IPS-15b (cell line): ENCODE measurements around the gene TSHZ2.

Source experiments
- H3K27me3 ChIP-seq: one replicate; pipeline ENCODE4 v1.6.1; 2013; ENCODE audit warnings: low read length; ENCODE audit not compliant: control insufficient read depth, insufficient read depth
- H3K36me3 ChIP-seq: one replicate; pipeline ENCODE4 v1.6.1; 2013; ENCODE audit warnings: low read length; ENCODE audit not compliant: control insufficient read depth, insufficient read depth
- H3K4me1 ChIP-seq: one replicate; pipeline ENCODE4 v1.6.1; 2013; ENCODE audit warnings: mild to moderate bottlenecking, low read length; ENCODE audit not compliant: control insufficient read depth, insufficient read depth
- H3K4me3 ChIP-seq: one replicate; pipeline ENCODE4 v1.5.1; 2013; ENCODE audit warnings: low read depth, low read length
- H3K9ac ChIP-seq: one replicate; pipeline ENCODE4 v1.6.1; 2013; ENCODE audit warnings: low read depth, mild to moderate bottlenecking, low read length
- H3K9me3 ChIP-seq: one replicate; pipeline ENCODE4 v1.6.1; 2013; ENCODE audit warnings: mild to moderate bottlenecking, low read length; ENCODE audit not compliant: control insufficient read depth, insufficient read depth

Gene TSHZ2

DNA sequence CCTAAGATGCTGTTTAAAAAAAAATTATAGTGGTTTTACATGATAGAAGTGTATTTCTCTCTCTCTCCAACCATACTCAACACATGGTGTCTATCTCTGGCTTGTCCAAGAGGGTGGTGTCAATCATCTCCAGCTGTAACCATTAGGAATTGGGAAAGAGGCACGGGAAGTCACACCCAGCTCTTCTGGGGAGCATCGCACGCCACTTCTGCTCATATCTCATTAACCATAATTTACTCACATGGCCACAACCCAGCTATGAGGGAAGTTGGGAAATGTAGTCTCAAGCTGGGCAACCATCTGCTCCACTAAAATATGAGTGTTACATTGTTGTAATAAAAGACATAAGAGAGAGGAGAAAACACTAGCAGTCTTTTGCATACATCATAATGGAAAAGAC lies 30.4 kb upstream of the TSHZ2 start:
- Histone ChIP-seq H3K27me3 (no peaks in the 10 kb centered on the region), H3K4me1 (no peaks in the 10 kb centered on the region), H3K9me3 (no peaks in the 10 kb centered on the region), H3K36me3 (no peaks in the 10 kb centered on the region), H3K9ac (no peak overlapping the region), H3K4me3 (no peak overlapping the region)

DNA sequence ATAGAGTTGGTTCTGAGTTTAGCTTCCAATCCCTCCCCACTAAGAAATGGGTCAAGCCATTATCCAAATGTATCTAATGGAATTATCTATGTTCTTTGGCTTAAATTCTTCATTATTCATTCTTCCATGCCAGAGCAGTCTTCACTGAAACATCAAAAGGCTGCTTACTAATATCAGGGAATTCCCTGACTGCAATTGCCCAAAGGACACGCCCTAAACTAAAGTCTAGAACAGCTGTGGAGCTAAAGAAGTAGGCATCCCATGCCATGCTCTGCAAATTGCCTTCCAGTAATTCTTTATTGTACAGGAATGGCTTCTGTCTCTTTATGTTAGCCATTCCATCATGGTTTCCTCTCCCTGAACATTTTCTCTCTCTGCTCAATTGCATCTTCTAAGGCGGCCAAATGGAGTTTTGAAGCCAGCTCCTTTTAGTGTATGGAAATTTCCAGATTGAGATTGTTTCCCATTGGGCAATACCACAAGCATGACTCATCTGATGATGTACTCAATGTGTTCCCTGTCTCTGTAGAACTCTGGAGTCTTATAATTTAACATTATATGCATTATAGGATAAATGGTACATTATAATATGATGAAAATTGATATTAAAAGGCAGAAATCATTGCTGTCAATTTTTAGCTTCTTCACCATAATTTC lies 28.8 kb upstream of the TSHZ2 start:
- H3K9ac ChIP-seq: no peak overlapping the region
- H3K4me3 ChIP-seq: no peak overlapping the region
- no peaks in the 10 kb centered on the region for H3K27me3 ChIP-seq
- H3K4me1 ChIP-seq: no peaks in the 10 kb centered on the region
- H3K36me3 ChIP-seq: no peaks in the 10 kb centered on the region
- H3K9me3 ChIP-seq: no peaks in the 10 kb centered on the region

DNA sequence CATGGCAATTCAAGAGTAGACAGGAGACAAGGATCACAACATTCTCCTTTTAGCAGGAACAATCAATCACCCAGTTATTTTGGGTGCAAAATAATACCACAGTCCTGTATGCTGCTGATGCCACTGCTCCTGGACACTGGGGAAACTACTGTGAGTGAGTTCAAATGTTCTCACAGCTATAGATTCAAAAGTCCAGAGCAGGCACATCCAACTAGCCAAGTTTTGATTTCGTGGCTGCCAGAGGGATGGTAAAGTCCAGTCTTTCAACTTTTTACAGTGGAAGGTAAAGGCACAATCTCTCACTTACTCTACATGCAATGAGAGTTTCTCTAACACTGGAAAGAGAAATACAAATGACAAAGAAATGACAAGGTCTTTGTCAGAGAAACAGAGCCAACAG lies 26.9 kb upstream of the TSHZ2 start:
- Histone ChIP-seq H3K36me3 (no peaks in the 10 kb centered on the region), H3K9me3 (no peaks in the 10 kb centered on the region), H3K4me1 (no peaks in the 10 kb centered on the region), H3K27me3 (no peaks in the 10 kb centered on the region), H3K9ac (no peak overlapping the region), H3K4me3 (no peak overlapping the region)

DNA sequence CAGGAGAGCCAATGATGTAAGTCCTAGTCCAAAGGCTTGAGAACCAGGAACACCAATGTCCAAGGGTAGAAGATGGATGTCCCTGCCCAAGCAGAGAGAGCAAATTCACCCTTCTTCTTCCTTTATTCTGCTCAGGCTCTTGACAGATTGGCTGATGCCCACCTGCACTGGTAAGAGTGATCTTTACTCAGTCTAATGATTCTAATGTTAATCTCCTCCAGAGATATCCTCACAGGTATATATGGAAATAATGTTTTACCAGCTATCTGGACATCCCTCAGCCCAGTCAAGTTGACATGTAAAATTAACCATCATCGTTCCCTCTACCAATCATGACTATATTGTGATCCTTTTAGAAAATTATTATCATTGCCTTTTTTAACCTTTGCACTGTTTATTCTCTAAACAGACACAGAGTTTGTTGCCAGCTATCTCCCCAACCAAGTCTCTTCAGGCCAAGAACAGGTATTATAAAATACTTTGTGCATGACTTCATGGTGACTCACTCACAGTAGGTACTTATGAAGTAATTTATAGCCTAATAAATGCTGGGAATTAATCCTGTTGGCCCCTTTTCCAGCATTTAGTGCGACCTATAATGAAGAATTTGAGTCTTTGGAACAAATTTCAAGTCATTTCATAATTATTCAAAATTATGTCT lies 26.2 kb upstream of the TSHZ2 start:
- H3K4me1 ChIP-seq: no peaks in the 10 kb centered on the region
- H3K36me3 ChIP-seq: no peaks in the 10 kb centered on the region
- H3K9ac ChIP-seq: no peak overlapping the region
- no peak overlapping the region for H3K4me3 ChIP-seq
- H3K9me3 ChIP-seq: no peaks in the 10 kb centered on the region
- no peaks in the 10 kb centered on the region for H3K27me3 ChIP-seq

DNA sequence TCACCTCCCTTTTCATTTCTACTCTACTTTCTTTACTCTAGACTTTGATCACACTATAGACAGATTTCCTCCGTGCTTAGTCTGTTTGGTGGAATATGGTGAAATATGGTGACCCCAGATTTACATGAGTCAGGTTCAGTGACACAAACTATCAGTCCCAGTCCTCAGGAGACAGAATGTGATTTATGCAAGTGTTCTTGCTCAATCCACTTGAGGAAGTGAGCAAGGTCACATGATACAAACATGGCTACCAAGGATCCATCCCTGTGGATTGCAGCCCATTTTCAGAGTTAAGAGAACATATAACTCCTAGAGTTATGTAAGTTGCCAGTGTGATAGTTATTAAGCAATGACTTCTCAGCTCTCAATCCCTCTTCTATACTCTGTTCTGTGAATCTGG lies 23.7 kb upstream of the TSHZ2 start:
- no peaks in the 10 kb centered on the region for H3K36me3 ChIP-seq
- H3K4me3 ChIP-seq: no peak overlapping the region
- no peaks in the 10 kb centered on the region for H3K9me3 ChIP-seq
- H3K9ac ChIP-seq: no peak overlapping the region
- no peaks in the 10 kb centered on the region for H3K27me3 ChIP-seq
- H3K4me1 ChIP-seq: no peaks in the 10 kb centered on the region

DNA sequence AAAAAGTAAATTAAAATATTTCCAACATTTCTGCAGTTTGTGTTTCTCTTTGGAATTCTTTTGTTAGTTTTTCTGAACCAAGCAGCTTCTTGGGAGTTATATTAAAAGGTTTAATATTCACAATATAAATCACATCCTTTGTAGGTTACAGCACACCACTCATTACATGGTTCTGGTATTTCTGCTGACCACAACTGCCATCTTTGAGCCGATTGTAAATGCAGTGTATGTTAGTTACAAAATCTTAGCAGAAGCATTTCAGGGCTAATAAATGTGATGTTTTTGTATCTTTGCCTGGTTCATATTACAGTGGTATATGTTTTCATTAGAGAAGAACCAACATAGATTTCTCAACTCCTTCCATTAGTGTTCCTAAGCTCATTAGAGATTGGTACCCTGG lies 19.1 kb upstream of the TSHZ2 start:
- Histone ChIP-seq H3K9me3 (no peaks in the 10 kb centered on the region), H3K4me3 (no peak overlapping the region), H3K36me3 (no peaks in the 10 kb centered on the region), H3K4me1 (no peaks in the 10 kb centered on the region), H3K27me3 (no peaks in the 10 kb centered on the region), H3K9ac (no peak overlapping the region)

DNA sequence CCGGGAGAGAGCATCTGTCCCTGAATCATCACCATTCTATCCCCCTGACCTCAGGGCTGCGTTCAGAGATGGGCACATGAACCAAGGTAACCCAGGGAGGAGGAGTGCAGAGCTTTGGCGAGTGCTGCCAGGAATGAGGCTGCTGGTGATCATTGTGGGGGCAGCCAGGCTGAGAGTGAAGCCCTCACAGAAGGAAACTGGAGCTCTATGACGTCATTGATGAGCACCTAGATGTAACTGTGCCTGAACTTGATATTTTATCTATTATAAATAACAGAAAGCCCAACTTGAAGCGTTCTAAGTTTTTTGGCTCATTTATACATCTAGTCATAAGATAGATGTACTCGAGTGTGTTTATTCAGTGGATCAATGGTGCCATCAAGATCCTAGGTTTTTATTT lies 17.3 kb upstream of the TSHZ2 start:
- no peak overlapping the region for H3K4me3 ChIP-seq
- no peaks in the 10 kb centered on the region for H3K27me3 ChIP-seq
- no peaks in the 10 kb centered on the region for H3K36me3 ChIP-seq
- no peaks in the 10 kb centered on the region for H3K9me3 ChIP-seq
- no peak overlapping the region for H3K9ac ChIP-seq
- no peaks in the 10 kb centered on the region for H3K4me1 ChIP-seq

DNA sequence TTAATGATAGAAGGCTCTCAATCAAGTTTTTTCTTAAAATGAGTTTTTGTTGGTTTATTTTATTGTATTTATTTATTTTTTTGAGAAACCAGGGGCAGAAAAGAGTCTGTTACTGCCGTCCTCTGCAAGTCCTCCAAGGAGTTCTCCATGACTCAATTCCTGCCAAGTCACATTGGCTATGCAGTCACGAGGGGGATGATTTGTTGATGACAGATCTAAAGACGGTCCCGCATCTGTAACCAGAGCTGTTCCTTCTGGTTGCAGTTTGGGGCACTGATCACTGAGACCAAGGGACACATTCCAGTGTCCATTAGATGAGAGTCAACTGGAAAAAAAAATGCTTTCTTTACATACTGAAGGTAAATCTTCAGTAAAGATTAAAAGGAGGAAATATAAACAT lies 13.9 kb upstream of the TSHZ2 start:
- Histone ChIP-seq H3K27me3 (peaks cover 2% of the 10 kb centered on the region), H3K4me1 (no peaks in the 10 kb centered on the region), H3K9ac (no peak overlapping the region), H3K9me3 (no peaks in the 10 kb centered on the region), H3K36me3 (no peaks in the 10 kb centered on the region), H3K4me3 (no peak overlapping the region)

DNA sequence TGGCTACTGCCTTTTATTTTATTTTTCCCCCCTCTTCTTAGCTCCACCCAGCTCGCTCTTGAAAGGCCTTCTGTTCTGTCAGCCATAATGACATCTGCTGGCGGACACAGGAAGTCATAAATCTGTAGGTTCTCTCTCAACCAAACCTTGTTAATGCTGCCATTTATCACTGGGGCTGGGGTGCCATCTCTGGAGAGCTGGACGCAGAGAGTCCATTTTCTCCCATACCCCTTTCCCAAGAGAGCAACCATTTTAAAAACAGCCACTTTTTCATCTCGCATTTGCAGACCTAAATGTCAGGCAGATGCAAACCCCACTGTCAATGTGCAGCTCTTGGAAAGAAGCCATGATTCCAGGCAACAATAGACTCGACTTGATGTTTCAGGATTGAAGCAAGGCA lies 13.0 kb upstream of the TSHZ2 start:
- no peak overlapping the region for H3K4me3 ChIP-seq
- H3K36me3 ChIP-seq: no peaks in the 10 kb centered on the region
- H3K4me1 ChIP-seq: no peaks in the 10 kb centered on the region
- no peak overlapping the region for H3K9ac ChIP-seq
- peaks cover 2% of the 10 kb centered on the region for H3K27me3 ChIP-seq
- H3K9me3 ChIP-seq: no peaks in the 10 kb centered on the region

DNA sequence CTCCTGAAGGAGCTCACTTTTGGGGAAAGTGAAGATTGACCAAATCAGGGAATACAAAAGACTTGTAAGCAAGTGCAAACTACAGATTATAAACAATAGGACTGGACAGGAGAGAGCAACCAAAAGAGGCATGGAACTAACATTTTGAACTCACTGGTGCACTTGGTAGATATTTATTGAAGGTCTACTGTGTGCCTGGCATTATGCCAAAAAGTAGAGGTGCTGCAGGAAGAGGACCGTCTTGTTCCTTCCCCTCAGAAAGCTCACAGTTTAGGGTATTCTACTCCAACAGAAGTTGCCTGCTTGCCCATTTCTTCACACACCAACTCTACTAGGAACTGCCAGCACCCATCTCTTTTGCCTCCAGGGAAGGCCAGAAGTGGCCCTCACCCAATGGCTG lies 10.0 kb upstream of the TSHZ2 start:
- H3K27me3 ChIP-seq: peaks cover 2% of the 10 kb centered on the region
- no peaks in the 10 kb centered on the region for H3K9me3 ChIP-seq
- no peak overlapping the region for H3K4me3 ChIP-seq
- H3K9ac ChIP-seq: no peak overlapping the region
- no peaks in the 10 kb centered on the region for H3K4me1 ChIP-seq
- no peaks in the 10 kb centered on the region for H3K36me3 ChIP-seq

DNA sequence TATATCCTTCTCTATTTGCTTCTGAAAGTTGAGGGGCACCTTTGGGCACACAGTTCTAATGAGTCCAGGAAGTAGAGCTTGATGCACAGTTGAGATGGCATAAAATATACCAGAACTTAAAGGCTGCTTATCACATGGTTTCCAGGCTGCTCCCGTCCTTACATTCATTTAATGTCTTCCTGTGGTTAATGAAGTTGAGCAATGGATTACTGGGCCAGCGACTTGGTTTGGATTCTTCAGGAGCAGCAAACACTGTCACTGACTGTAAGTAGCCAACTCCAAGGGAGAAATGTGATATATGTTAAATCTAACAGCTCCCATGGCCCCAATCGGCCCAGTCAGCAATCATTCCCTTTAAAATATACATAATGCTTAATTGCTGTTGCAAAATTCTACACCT lies 9.0 kb upstream of the TSHZ2 start:
- H3K9ac ChIP-seq: no peak overlapping the region

DNA sequence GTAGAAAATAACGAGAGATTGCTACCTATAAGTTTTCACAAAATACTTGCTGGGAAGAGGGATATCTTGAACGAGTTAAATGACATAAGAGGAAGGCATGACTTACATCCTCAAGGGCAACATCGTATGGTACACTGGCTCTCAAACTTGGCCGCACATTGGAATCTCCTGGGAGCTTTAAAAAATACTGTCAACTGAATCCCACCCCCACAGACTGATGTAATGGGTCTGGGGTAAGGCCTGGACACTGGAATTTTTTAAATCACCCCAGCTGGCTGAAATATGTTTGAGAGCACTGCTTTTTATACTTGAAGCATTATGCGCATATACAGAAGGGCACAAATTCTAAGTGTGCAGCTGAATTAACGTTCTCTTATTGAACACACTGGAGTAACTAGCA lies 8.0 kb upstream of the TSHZ2 start:
- Histone ChIP-seq H3K9me3 (no peaks in the 10 kb centered on the region), H3K4me3 (no peak overlapping the region), H3K36me3 (no peaks in the 10 kb centered on the region), H3K9ac (no peak overlapping the region), H3K27me3 (peaks cover 2% of the 10 kb centered on the region), H3K4me1 (no peaks in the 10 kb centered on the region)

More for the DNA sequence above, 9.0 kb upstream of the TSHZ2 start:
- peaks cover 2% of the 10 kb centered on the region for H3K27me3 ChIP-seq
- no peaks in the 10 kb centered on the region for H3K9me3 ChIP-seq
- H3K36me3 ChIP-seq: no peaks in the 10 kb centered on the region
- no peak overlapping the region for H3K4me3 ChIP-seq
- H3K4me1 ChIP-seq: no peaks in the 10 kb centered on the region
